HCT116 (cell line): ENCODE measurements around the gene MAP4K1. TPM values are rescaled to one million over a fixed set of nuclear protein-coding genes. Genes with fewer than 3 reads are reported as not detected.

Experiments
- ATAC-seq: fragments of 200-7000 bp; cut with Tn5 transposase; 2 replicates; pipeline ENCODE4 v1.9.1; 2020; ENCODE audit warnings: mild to moderate bottlenecking, moderate library complexity
- BruUV-seq: library from RNA; stranded (reverse); fragments of 400-500 nt; replicated peaks from 2 replicates; lab custom pipeline; 2021; lab: Mats Ljungman, UMichigan
- CTCF ChIA-PET: fragments of 300-600 bp; sonication (Branson Sonifier 250); formaldehyde crosslinking; loops from one replicate; lab custom pipeline; 2021; ENCODE audit warnings: antibody characterized with exemption; lab: Charles Lee
- POLR2A ChIA-PET: fragments of 300-600, 350-600 bp; sonication (Branson Sonifier 250); formaldehyde crosslinking; loops from one replicate; lab custom pipeline; 2021; ENCODE audit warnings: antibody characterized with exemption; lab: Charles Lee
- RAD21 ChIA-PET, 2 experiments: fragments of 300-600 bp; sonication (Branson Sonifier 250); formaldehyde crosslinking; loops; one replicate each; lab custom pipeline; 2023; ENCODE audit warnings: low total read pairs in 2 of 2; ENCODE audit not compliant: uncharacterized antibody in 2 of 2, unreplicated experiment in 2 of 2, low non-redundant PET in 1 of 2; lab: Charles Lee
- DNase-seq: peaks from one replicate; pipeline ENCODE4 v3.0.0-alpha.2; 2010; ENCODE audit warnings: low read depth, low spot score
- H2AFZ ChIP-seq: fragments of 200-600 bp; shearing (Covaris generic), sonication (generic); 2 replicates; pipeline ENCODE4 v1.6.1; 2017; ENCODE audit warnings: low read depth, mixed run types, mixed read lengths, antibody characterized with exemption, low read length; ENCODE audit not compliant: poor library complexity, severe bottlenecking
- H3K27ac ChIP-seq: 2 replicates; pipeline ENCODE4 v1.5.1; 2012; ENCODE audit warnings: low read depth, low read length
- H3K27me3 ChIP-seq: fragments of 200-600 bp; sonication (generic); 2 replicates; pipeline ENCODE4 v1.6.1; 2016; ENCODE audit warnings: mixed run types, low read length, mixed read lengths; ENCODE audit not compliant: insufficient read depth
- H3K36me3 ChIP-seq, 2 experiments: fragments of 200-500 bp in 1 of 2; fragments of 200-600 bp in 1 of 2; sonication (Bioruptor generic) in 1 of 2; sonication (generic) in 1 of 2; 2 replicates each; pipeline versions ENCODE4 v1.5.1 to v1.6.1; 2014 to 2016; ENCODE audit warnings: low read length in 2 of 2, inconsistent platforms in 1 of 2, mixed read lengths in 1 of 2, mixed run types in 1 of 2; ENCODE audit not compliant: insufficient read depth in 2 of 2, control insufficient read depth in 1 of 2
- H3K4me1 ChIP-seq, 2 experiments: fragments of 200-600 bp in 1 of 2; sonication (generic) in 1 of 2; 2 replicates each; pipeline versions ENCODE4 v1.5.1 to v1.6.1; 2012 to 2017; ENCODE audit warnings: low read length in 2 of 2, inconsistent platforms in 1 of 2, mild to moderate bottlenecking in 1 of 2, mixed read lengths in 1 of 2, mixed run types in 1 of 2, moderate library complexity in 1 of 2; ENCODE audit not compliant: insufficient read depth in 2 of 2, control insufficient read depth in 1 of 2
- H3K4me2 ChIP-seq: fragments of 200-600 bp; sonication (generic); 2 replicates; pipeline ENCODE4 v1.6.1; 2017; ENCODE audit warnings: mixed run types, low read length, mixed read lengths
- H3K4me3 ChIP-seq, 2 experiments: fragments of 200-600 bp in 1 of 2; sonication (generic) in 1 of 2; replicated peaks in 1 of 2; 2 replicates each; pipeline ENCODE4 v1.5.1; 2011 to 2016; ENCODE audit warnings: low read length in 2 of 2, control low read depth in 1 of 2, low read depth in 1 of 2, mild to moderate bottlenecking in 1 of 2, mixed read lengths in 1 of 2, mixed run types in 1 of 2
- H3K79me2 ChIP-seq: fragments of 200-600 bp; sonication (generic); 2 replicates; pipeline ENCODE4 v1.6.1; 2017; ENCODE audit warnings: mild to moderate bottlenecking, mixed run types, low read length, moderate library complexity, mixed read lengths; ENCODE audit not compliant: insufficient read depth
- H3K9ac ChIP-seq: fragments of 200-600 bp; sonication (generic); 2 replicates; pipeline ENCODE4 v1.6.1; 2016; ENCODE audit warnings: low read length, mixed read lengths
- H3K9me2 ChIP-seq: fragments of 200-600 bp; sonication (generic), shearing (Covaris generic); 2 replicates; pipeline ENCODE4 v1.6.1; 2017; ENCODE audit warnings: mixed run types, mild to moderate bottlenecking, moderate library complexity; ENCODE audit not compliant: insufficient read depth
- H3K9me3 ChIP-seq, 2 experiments: fragments of 200-500 bp in 1 of 2; fragments of 200-600 bp in 1 of 2; sonication (Bioruptor generic) in 1 of 2; sonication (generic) in 1 of 2; 2 replicates each; pipeline ENCODE4 v1.6.1; 2014 to 2017; ENCODE audit warnings: low read length in 2 of 2, mixed read lengths in 2 of 2, inconsistent platforms in 1 of 2, low read depth in 1 of 2, mild to moderate bottlenecking in 1 of 2, mixed run types in 1 of 2, moderate library complexity in 1 of 2; ENCODE audit not compliant: control insufficient read depth in 1 of 2, insufficient read depth in 1 of 2
- H4K20me1 ChIP-seq: fragments of 200-600 bp; sonication (generic), shearing (Covaris generic); 2 replicates; pipeline ENCODE4 v1.6.1; 2017; ENCODE audit warnings: mixed run types, mild to moderate bottlenecking, moderate library complexity; ENCODE audit not compliant: insufficient read depth
- CBX3 ChIP-seq: IDR thresholded peaks from 2 replicates; pipeline ENCODE4 v1.6.1; 2012; ENCODE audit warnings: low read depth
- CEBPB ChIP-seq: IDR thresholded peaks from 2 replicates; pipeline ENCODE4 v1.6.1; 2012; ENCODE audit warnings: low read depth
- EGR1 ChIP-seq: IDR thresholded peaks from 2 replicates; pipeline ENCODE4 v1.6.1; 2012; ENCODE audit warnings: low read depth
- ELF1 ChIP-seq: IDR thresholded peaks from 2 replicates; pipeline ENCODE4 v1.6.1; 2012; ENCODE audit warnings: low read depth, borderline replicate concordance
- POLR2AphosphoS5 ChIP-seq: IDR thresholded peaks from 2 replicates; pipeline ENCODE4 v1.6.1; 2011; ENCODE audit warnings: mild to moderate bottlenecking, low read depth, low read length, moderate library complexity
- REST ChIP-seq: IDR thresholded peaks from 2 replicates; pipeline ENCODE4 v1.6.1; 2012; ENCODE audit warnings: low read depth
- SIN3A ChIP-seq: IDR thresholded peaks from 2 replicates; pipeline ENCODE4 v1.6.1; 2012; ENCODE audit warnings: low read depth
- SRF ChIP-seq: IDR thresholded peaks from 2 replicates; pipeline ENCODE4 v1.6.1; 2012; ENCODE audit warnings: low read depth
- TCF7L2 ChIP-seq: IDR thresholded peaks from 2 replicates; pipeline ENCODE4 v1.7.0; 2011; ENCODE audit warnings: borderline replicate concordance, inconsistent platforms; ENCODE audit not compliant: insufficient read depth, insufficient read length; ENCODE audit errors: extremely low read depth
- YY1 ChIP-seq: IDR thresholded peaks from 2 replicates; pipeline ENCODE4 v1.6.1; 2011; ENCODE audit warnings: low read length, low read depth, moderate library complexity, mild to moderate bottlenecking; ENCODE audit not compliant: insufficient replicate concordance; ENCODE audit errors: extremely low read depth
- ZFX ChIP-seq: fragments of 450-650 bp; IDR thresholded peaks from 2 replicates; pipeline ENCODE4 v1.6.1; 2017
- ZNF274 ChIP-seq: fragments of 200-500 bp; sonication (Bioruptor generic); IDR thresholded peaks from 2 replicates; pipeline ENCODE4 v1.6.1; 2014; ENCODE audit warnings: mild to moderate bottlenecking, low read depth, low read length, inconsistent platforms
- intact Hi-C: fragments of 100-400 bp; cut with micrococcal nuclease; formaldehyde crosslinking; loops from 2 replicates; pipeline ENCODE4 v1.10.0; 2022
- total RNA-seq: library from RNA; stranded (reverse); gene quantifications from one replicate; pipeline ENCODE4 v1.2.1, GENCODE V29; 2021; ENCODE audit not compliant: unreplicated experiment
- TF ChIP-seq, protein P1 (sequence below): IDR thresholded peaks from 2 replicates; pipeline ENCODE4 v1.6.1; 2012
- TF ChIP-seq, protein P2 (sequence below): IDR thresholded peaks from 2 replicates; pipeline ENCODE4 v1.6.1; 2011; ENCODE audit warnings: mild to moderate bottlenecking, low read length, moderate library complexity; ENCODE audit not compliant: insufficient replicate concordance; ENCODE audit errors: extremely low read depth

Gene MAP4K1
- total RNA-seq, 1 experiment from 2014 or later = 9.1 TPM

DNA sequence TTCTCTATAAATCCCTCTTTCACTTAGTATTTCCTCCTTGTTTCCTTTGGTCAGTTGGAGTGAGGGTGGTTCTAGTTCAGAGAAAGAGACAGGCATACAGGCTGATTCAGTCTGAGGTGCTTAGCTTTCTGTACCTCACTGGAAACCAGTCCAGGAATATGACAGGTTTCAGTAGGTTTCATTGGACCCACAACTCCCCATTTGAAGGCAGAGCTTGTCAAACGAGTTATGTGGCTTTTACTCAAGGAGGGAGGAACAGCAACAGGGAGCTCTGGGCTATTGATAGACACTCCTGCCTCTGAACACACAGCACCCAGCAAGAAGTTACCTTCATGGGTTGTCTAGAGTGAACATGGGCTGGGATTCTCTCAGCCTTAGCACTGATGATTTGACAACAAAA, 44.2 kb upstream of the MAP4K1 start:
- H3K9ac ChIP-seq = 0 out of 2 replicates have a peak overlapping the region, but pooled peaks have one; percentile 10
- H3K36me3 ChIP-seq = peaks cover 4 to 12% of the 10 kb centered on the region in 2 experiments; a peak in 1 of 4 replicates
- no peak overlapping the region for H3K4me3 ChIP-seq
- ATAC-seq (no peak), DNase-seq (no peak)
- peak overlapping the region; percentile 42 for H3K4me2 ChIP-seq
- CTCF ChIA-PET = no interaction called here
- intact Hi-C loops = no loop called here
- H3K27ac ChIP-seq = peak overlapping the region; percentile 25; the same call in 1 of the 2 replicates
- no peaks in the 10 kb centered on the region for H3K9me3 ChIP-seq
- H3K4me1 ChIP-seq = peaks cover 89 to 95% of the 10 kb centered on the region in 2 experiments
- no peak overlapping the region for H2AFZ ChIP-seq
- no peaks in the 10 kb centered on the region for H3K27me3 ChIP-seq
- RAD21 ChIA-PET = no interaction called here
- H4K20me1 ChIP-seq = peaks cover 16% of the 10 kb centered on the region; the same call in 1 of the 2 replicates
- H3K9me2 ChIP-seq = no peaks in the 10 kb centered on the region
- no TSS peak for BruUV-seq
- POLR2A ChIA-PET = interaction anchor here (2.8 kb wide), 1 partner anchor 21 kb away, joined by 9 read pairs; no protein-coding TSS in a partner anchor
- TF ChIP-seq ZFX = no peak
- TF ChIP-seq, protein P1, sequence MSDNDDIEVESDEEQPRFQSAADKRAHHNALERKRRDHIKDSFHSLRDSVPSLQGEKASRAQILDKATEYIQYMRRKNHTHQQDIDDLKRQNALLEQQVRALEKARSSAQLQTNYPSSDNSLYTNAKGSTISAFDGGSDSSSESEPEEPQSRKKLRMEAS = 0 out of 2 replicates have a peak, but pooled peaks have one; percentile 4
- H3K79me2 ChIP-seq = peaks cover 100% of the 10 kb centered on the region

GRCh38 chr19:38661136-38661535, 43.4 kb upstream of the MAP4K1 start:
- no TSS peak for BruUV-seq
- no peak for DNase-seq
- Histone ChIP-seq H3K9me2 (no peaks in the 10 kb centered on the region), H4K20me1 (peaks cover 17% of the 10 kb centered on the region; the same call in 1 of the 2 replicates), H3K4me3 (no peak overlapping the region), H3K27me3 (no peaks in the 10 kb centered on the region)
- ChIA-PET CTCF (no interaction called here), POLR2A (interaction anchor here (2.8 kb wide), 1 partner anchor 22 kb away, joined by 9 read pairs; no protein-coding TSS in a partner anchor)
- no peak for TF ChIP-seq SIN3A
- TF ChIP-seq TCF7L2 = no peak
- TF ChIP-seq, protein P1 = no peak
- no peak for TF ChIP-seq ZNF274
- no peak for TF ChIP-seq SRF
- TF ChIP-seq EGR1 = no peak
- TF ChIP-seq CEBPB = no peak
- TF ChIP-seq REST = no peak
- TF ChIP-seq ELF1 = no peak
- TF ChIP-seq, protein P2, sequence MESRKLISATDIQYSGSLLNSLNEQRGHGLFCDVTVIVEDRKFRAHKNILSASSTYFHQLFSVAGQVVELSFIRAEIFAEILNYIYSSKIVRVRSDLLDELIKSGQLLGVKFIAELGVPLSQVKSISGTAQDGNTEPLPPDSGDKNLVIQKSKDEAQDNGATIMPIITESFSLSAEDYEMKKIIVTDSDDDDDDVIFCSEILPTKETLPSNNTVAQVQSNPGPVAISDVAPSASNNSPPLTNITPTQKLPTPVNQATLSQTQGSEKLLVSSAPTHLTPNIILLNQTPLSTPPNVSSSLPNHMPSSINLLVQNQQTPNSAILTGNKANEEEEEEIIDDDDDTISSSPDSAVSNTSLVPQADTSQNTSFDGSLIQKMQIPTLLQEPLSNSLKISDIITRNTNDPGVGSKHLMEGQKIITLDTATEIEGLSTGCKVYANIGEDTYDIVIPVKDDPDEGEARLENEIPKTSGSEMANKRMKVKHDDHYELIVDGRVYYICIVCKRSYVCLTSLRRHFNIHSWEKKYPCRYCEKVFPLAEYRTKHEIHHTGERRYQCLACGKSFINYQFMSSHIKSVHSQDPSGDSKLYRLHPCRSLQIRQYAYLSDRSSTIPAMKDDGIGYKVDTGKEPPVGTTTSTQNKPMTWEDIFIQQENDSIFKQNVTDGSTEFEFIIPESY = no peak
- no peak for TF ChIP-seq POLR2AphosphoS5
- no peak for TF ChIP-seq CBX3
- TF ChIP-seq YY1 = no peak
- TF ChIP-seq, all 23 proteins: peak for 0
- peaks cover 4 to 12% of the 10 kb centered on the region in 2 experiments; a peak in 1 of 4 replicates for H3K36me3 ChIP-seq
- H2AFZ ChIP-seq = no peak overlapping the region
- no peak for ATAC-seq
- peak overlapping the region; percentile 26 for H3K4me2 ChIP-seq
- intact Hi-C loops = no loop called here
- RAD21 ChIA-PET = no interaction called here
- peak overlapping the region; percentile 17 for H3K9ac ChIP-seq
- H3K4me1 ChIP-seq = peaks cover 89 to 95% of the 10 kb centered on the region in 2 experiments
- H3K9me3 ChIP-seq = no peaks in the 10 kb centered on the region
- H3K79me2 ChIP-seq = peaks cover 100% of the 10 kb centered on the region
- peak overlapping the region; percentile 13; the same call in 1 of the 2 replicates for H3K27ac ChIP-seq
